GM20431 (cell line): Measurements from ENCODE around the gene CCDC102A.

ENCODE experiments used
- in situ Hi-C: fragments of 300-500 bp; cut with MseI, MboI; formaldehyde crosslinking; loops from one replicate; pipeline ENCODE4 v1.15.0; 2020; ENCODE audit warnings: low sequenced_read_pairs; ENCODE audit not compliant: unreplicated experiment

CCDC102A gene

DNA sequence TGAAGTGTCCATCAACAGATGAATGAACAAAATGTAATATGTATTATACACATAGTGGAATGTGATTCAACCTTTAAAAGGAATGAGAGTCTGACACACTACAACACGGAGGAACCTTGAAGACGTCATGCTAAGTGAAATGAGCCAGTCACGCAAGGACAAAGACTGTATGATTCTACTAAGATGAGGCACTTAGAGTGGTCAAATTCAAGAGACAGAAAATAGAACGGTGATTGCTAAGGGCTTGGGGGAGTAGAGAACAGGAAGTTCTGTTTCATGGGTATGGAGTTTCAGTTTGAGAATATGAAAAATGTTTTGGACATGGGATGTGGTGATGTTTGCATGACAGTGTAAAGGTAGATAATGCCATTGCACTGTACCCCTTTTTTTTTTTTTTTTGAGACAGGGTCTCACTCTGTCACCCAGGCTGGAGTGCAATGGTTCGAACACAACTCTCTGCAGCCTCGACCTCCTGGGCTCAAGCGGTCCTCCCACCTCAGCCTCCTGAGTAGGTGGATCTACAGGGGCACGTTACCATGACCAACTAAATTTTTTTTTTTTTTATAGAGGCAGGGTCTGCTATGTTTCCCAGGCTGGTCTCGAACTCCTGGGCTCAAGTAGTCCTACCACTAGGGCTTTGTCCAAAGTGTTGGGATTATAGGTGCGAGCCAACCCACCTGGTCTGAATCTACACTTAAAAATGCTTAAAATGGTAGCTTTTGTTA, 2.9 kb upstream of the CCDC102A start:
- in situ Hi-C loops: no loop called here

DNA sequence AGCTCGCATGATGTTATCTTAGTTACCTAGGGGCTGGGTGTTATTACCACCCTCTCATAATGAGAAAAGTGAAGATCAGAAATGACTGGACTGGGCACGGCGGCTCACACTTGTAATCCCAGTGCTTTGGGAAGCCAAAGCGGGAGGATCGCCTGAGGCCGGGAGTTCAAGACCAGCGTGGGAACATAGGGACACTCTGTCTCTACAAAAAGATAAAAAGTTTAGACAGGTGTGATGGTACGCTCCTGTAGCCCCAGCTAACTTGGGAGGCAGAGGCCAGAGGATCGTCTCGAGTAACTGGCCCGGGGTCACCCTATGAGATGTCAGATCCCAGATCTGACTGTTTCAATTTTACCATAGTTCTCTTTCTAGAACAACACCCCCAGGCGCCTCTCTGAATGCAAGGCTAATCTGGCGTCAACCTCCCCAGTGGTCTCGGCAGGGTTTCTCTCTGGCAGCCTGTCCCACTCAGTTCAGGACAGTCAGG, 1.9 kb upstream of the CCDC102A start:
- in situ Hi-C loops: no loop called here

DNA sequence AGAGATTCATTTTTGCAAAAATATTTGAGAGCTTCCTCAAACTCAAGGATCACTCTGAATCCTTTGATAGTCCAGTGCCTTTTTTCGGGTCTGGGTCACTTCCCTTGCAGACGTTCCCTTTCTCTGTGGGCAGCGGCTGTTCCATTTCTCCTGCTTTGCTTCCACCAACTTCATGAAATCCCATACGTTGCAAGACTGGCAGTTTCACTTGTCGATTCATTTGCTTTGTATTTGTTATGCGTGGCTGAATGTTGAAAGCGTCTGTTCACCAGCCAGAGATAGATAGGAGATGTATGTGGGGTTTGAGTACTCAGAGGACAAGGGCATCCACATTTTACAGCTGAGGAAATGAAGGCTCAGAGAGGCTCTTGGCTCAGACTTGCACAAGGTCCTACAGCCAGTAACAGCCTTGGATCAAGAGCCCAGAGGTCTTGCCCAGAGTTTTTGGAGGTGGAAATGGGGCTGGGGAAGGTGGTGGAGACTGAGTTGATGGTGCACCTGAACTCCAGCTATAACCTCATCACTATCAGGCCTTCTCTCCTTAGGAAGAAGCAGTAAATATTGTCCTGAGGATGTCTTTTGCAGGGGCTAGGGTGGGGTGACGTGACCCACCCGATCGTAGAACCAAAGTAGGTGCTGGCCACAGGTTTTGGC, 1.3 kb upstream of the CCDC102A start:
- in situ Hi-C loops: no loop called here

DNA sequence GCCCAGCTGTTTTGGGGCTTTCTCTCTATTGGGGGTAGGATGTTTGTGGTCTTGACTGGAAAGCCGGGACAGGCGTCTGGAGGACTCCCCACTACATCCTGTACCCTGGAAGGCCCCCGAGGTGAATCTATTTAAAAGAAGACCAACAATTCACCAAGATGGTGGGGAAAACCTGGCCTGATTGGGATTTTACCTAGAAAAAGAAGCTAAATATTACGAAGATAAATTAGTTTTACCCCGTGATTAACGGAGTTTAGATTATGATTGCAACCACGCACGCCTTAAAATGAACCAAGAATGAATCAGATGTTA, 779 bp upstream of the CCDC102A start:
- in situ Hi-C loops: no loop called here

DNA sequence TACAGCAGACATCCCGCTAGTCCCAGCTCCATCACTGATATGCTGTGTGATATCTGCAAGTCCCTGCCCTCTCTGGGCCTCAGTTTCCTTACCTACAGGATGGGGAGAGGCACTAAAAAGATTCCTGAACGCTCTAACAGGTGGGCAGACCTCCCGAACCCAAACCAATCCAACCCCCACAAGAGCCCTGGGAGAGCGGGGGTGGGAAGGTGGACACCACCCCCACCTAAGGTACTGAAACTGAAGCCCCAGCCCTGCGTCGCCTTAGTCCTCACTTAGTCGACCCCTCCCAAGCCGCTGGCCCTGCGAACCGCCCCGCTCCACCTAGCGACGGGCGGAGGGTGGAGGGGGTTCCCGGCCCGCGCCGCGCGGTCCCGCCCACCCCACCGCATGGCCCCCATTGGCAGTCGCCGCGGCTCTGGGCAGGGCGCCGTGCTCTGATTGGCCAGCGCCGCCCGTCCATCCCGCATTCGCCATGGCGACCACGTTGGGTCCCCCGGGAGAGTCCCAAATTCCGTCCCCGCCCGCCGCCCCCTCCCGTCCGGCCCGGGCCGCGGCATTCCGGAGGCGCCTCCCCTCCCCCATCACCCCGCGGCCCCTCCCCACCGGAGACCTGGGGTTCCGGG, 578 bp downstream of the CCDC102A start:
- in situ Hi-C loops: no loop called here

DNA sequence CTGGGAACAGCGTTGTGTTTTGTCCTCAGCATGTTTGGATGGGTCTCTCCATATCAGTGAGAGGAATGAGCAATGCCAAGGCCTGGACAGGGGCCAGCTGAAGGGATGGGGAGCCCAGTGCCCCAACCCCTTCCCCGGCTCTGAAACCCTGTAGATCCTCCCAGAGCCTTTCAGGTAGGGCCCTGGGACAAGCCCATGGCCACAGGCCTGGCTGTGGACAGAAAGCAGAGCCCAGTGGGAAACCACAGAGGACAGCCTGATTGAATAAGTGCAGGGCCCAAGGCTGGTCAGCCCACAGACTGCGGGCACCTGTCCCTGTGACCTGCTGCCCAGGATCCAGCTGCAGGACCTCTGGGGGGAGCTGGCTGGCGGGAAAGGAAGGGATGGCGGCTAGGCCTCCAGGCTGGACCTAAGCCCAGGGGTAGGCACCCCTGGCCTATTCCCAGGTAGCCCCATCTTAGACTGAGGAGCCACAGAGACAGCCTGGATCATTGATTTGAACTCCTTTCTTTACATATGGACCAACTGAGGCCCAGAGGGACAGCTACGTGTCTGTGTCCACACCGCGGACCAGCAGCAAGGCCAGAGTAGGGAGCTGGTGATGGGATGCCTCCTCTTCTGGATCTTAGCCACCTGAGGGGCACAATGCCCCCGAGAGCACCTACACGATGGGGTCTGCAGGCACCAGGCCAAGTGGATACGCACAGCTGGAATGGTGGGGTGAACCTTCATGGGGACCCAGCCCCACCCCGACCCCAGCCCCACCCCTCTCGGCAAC, 1.3 kb downstream of the CCDC102A start:
- in situ Hi-C loops: no loop called here

DNA sequence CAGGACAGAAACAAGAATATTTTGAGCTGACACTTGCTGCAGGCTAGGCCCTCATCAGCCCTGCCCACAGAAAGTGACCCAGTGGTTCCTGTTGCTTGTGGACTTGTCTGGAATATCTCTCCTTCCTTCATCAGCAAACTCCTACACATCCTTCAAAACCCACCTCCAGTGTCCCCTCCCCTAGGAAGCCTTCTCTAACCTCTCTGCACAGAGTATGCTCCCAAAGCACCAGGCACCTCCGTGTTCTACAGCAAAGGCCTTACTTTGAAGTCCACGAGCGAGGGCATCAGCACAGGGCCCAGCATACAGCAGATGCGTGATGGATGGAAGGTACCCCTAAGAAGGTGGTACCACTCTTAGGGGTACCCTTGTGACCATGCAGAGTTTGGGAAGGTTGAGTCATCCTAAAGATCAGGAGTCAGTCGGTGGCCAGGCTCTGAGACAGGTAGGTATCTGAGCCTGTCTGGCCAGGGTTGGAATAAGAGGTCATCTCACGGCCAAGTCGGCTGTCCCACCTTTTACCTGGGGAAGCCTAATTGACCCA, 2.0 kb downstream of the CCDC102A start:
- in situ Hi-C loops: no loop called here

DNA sequence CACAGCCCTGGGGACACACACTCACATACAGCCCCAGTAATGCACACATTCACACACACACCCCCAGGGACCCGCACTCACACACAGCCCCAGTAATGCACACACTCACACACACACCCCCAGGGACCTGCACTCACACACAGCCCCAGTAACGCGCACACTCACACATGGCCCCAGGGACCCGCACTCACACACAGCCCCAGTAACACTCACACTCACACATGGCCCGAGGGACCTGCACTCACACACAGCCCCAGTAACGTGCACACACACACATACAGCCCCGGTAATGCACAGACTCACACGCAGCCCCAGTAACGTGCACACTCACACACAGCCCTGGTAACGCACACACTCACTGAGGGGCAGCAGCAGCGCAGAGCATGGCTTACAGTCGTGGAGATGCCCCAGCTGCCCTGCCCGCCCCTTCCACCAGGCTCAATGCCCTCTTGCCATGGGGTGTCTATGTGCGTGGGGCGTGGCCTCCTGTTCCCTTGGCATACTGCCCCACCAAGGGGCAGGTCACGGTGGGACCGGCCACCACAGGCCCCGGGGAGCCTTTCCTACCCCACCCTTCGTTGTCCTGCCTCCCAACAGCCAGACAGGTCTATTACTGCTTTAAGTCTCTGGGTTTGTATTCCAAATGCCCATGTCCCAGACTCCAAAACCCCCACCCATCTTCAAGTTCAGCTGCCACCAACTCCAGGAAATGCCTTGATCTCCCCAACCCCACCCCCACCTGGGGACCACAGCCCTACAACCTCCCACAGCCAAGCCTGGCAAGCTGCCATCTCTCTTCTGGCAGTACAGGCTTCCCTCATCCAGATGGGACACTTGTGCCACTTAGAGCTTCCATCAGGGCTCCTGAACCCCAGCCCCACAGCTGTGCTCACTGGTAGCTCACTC, 2.7 kb downstream of the CCDC102A start:
- in situ Hi-C loops: no loop called here

DNA sequence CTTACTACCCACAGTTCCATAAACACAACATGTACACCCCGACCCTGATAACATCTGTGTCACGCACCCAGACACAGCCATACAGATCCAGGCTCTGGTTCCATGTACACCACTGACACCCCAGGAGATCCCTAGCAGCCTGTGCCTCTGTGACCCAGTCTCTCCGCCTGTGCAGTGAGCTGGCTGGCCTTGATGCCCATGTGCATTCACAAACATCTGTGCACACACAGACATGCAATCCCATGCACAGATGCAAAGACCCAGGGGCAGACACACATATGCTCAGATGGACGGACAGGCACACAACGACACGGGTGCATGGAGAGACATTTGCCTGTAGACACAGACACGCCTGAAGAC, 4.1 kb downstream of the CCDC102A start:
- in situ Hi-C loops: no loop called here

DNA sequence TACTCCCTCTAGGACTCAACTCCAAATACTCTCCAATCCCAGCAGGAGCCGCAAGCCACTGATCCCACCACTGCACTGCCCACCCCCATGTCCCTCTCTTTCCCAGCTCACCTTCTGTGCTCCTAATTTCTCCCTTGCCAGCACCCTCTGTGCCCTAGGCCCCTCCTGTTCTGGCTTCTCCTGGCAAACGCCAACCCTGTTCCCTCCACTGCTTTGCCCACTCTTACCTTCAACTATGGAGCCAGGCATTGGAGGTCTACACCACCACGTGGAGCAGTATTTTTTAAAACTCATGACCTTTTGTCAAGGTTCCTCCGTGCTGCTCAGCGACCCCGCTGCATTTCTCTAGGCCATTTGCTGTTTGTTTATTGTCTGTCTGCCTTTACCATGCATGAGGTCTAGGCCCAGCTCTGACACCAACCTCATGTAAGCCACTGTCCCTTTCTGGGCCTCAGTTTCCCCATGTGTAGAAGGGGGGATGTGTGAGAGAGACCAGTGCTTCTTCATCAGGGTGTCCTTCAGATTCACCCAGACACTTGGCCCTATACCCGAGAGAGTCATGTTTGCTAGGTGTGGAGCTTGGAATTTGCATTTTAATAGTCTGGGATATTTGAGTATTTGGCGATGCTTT, 4.6 kb downstream of the CCDC102A start:
- in situ Hi-C loops: no loop called here

DNA sequence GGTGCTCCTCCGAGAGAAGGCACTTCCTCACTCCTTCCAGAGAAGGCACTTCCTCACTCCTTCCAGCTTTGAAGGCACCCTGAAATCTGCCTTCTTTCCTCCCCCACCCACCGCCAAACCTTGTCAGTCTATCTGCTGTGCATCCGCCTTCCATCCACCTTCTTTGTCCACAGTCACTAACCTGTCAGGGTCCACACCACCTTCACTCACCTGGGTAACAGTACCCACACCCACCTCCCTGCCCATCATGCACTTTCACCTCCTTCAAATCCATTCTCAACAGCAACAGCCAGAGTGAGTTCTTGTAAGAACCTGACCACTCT, 5.2 kb downstream of the CCDC102A start:
- in situ Hi-C loops: no loop called here

DNA sequence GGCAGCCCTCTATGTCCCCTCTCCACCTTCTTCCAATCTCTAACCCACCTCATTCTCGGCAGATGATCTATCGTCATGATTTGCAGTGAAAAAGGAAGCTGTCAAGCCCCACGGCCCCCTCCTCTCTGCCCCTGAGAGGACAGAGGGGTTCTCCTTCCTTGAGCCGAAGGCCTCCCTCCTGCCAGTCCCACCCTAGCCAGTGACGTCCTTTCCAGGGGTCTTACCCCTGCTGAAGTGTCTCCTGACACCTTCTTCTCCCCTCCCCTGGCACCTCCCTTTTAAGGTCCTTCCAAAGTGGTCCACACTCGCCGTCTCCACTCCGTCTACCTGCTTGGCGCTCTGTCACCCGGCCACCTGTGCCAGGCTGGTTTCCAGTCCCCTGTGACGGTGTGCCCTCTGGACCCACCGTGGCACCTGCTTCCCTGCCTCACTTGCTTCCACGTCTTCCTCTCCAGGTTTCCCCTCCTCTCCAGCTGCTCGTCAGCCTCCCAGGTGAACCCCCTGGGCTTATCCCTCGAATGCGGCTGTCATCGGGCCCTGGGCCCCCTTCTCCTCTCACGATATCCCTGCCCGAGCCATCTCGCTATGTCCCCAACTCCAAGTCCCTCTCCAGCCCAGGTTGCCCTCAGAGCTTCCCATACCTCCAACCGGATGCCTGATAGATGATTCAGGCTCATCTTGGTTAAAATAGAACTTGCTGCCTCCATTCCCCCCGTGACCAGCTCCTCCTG, 5.7 kb downstream of the CCDC102A start:
- in situ Hi-C loops: no loop called here

DNA sequence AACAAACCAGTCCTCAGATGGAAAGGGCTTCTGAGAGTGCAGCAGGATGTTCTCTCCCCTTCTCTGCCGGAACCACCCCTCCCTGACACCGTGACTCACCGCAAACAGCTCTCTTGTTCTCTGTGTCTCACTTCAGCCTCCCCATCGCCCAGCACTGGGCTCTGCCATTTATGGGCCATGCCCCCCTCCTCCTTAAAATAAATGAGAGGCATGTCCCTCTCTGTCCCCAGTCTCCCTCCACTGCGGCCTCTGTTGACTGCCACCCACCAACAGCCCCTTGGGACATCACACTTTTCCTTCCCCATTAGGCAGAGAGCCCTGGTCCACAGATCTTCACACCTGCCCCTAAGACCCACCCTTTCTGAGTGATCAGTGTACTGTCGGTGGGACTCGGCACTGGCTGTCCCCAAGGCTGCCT, 6.3 kb downstream of the CCDC102A start:
- in situ Hi-C loops: no loop called here

DNA sequence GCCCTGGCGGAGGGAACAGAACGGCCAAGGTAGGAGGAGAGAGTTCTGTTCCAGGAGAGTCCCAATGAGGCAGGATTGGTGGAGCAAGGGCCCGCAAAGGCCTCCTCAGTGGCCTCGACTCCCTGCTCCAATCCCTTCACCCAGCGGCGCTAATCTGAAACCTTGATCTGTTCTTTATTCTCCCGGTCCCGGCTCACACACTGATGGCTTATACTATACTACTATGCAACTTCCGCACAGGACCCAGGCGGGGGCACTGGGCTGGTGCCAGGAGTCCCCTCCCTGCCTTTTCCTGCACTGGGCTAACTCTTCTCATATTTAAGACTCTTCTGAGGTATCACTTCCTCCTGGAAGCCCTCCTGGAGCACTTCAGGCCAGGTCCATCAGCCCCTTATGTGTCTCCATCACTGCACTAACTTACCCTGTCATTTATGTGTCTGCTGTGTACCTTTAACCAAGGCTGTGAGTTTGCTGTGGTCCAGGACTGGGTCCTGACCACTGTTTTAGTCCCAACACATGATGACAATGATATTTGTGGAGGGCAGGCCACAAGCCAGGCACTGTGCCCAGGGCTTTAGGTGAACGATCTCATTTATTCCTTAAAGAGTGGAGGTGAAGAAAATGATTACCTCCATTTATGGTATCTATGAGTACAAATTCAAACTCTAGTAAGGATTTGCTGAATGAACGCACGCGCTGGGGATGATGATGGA, 6.8 kb downstream of the CCDC102A start:
- in situ Hi-C loops: no loop called here

DNA sequence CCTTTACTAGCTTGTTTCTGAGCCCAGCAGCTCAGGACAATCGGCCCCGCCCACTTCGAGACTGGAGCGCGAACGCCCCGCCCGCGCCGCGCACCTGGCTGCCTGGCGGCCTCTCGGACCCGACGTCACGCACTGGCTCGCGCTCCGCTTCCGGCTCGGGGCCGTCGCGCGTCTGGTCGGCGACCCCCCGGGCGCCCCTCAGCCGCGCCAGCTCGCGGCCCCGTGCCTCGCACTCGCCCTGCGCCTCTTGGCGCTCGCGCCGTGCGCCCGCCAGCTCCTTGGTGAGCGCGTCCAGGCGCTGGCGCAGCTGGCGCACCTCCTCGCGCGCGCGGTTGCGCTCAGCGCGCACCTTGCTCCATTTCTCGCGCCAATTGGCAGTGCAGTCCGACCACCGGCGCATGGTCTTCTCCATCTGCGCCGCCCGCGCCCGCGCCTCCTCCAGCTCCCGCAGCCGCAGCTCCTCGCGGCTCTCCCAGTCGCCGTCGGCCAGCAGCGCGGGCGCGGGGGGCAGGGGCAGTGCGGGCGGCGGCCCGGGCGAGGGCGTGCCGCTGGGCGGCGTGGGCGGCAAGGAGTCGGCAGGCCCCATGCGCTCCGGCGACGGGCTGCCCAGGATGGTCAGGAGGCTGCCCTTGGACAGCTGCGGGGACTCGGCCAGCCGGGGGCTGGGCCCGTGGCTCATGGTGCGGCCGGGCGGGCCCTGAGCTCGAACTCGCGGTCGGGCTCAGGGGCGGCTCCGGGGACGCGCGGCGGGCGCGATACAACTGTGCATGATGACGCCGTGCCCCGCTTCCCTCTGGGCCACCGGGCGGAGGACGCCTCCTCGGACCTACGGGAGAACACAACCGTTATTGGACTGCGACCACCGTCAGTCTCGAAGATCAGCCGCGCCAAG, 7.6 kb downstream of the CCDC102A start:
- in situ Hi-C loops: no loop called here

DNA sequence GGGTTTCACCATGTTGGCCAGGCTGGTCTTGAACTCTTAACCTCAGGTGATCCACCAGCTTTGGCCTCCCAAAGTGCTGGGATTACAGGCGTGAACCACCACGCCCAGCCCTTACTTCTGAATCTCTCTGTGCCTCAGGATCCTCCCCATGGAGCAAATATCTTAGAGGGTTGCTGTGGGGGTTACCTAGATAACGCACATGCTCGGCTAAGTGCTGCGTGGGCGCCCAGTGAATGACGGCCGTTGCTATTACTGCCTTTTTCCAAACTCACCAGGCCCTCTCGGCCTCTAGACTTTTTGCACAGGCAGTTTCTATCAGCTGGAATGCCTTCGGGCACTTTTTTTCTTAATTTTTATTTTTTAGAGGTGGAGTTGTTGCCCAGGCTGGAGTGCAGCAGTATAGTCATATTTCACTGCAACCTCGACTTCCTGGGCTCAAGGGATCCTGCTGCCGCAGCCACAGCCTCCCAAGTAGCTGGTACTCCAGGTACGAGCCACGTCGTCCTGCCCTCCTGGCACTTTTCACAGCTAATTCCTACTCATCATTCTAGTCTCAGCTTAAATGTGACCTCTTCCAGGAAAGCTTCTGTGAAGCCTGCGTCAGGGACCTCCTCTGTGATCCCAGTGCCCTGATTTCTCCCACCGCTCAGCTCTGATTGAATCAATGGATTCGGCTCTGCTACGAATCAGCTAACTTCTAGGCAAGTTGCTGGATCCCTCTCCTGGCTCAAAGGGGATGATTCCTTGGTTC, 8.6 kb downstream of the CCDC102A start:
- in situ Hi-C loops: no loop called here
